Transverse colon (tissue), 4 donors: ENCODE measurements around the gene KCTD20. TPM values are rescaled to one million over a fixed set of nuclear protein-coding genes. Genes with fewer than 3 reads are reported as not detected.

ENCODE experiments used
- DNase-seq: peaks from one replicate; pipeline ENCODE4 v3.0.0-alpha.2; 2019
- H3K27ac ChIP-seq, 4 donors: fragments of 200-600 bp; sonication (generic); 2 replicates each; pipeline ENCODE4 v1.5.1; 2016 to 2018; ENCODE audit warnings: inconsistent platforms in 4 of 4
- H3K27me3 ChIP-seq: fragments of 200-600 bp; sonication (generic); 2 replicates; pipeline ENCODE4 v1.5.1; 2017; ENCODE audit warnings: inconsistent platforms
- H3K36me3 ChIP-seq, 4 donors: fragments of 200-600 bp; sonication (generic); 2 replicates each; pipeline ENCODE4 v1.5.1; 2017 to 2019; ENCODE audit warnings: inconsistent platforms in 4 of 4
- H3K4me1 ChIP-seq, 4 donors: fragments of 200-600 bp; sonication (generic); 2 replicates each; pipeline ENCODE4 v1.5.1; 2017 to 2020; ENCODE audit warnings: inconsistent platforms in 4 of 4
- H3K4me3 ChIP-seq, 4 donors: fragments of 200-600 bp; sonication (generic); 1 replicate in 1 of 4; 2 replicates in 3 of 4; pipeline versions ENCODE4 v1.5.1 to v1.6.1; 2017 to 2019; ENCODE audit warnings: inconsistent platforms in 4 of 4
- H3K9me3 ChIP-seq, 2 donors: fragments of 200-600 bp; sonication (generic); 2 replicates each; pipeline ENCODE4 v1.5.1; 2017 to 2019; ENCODE audit warnings: inconsistent platforms in 2 of 2
- EP300 ChIP-seq: sonication (generic); formaldehyde crosslinking; IDR thresholded peaks from one replicate; pipeline ENCODE4 v1.6.1; 2017; ENCODE audit warnings: antibody characterized with exemption, low read depth
- POLR2A ChIP-seq: fragments of 450-650 bp; IDR thresholded peaks from one replicate; pipeline ENCODE4 v1.6.1; 2016; ENCODE audit warnings: antibody characterized with exemption, mild to moderate bottlenecking, moderate library complexity
- POLR2AphosphoS5 ChIP-seq, 3 donors: sonication (generic); formaldehyde crosslinking; IDR thresholded peaks; one replicate each; pipeline ENCODE4 v1.6.1; 2016; ENCODE audit warnings: antibody characterized with exemption in 3 of 3
- WGBS, 2 donors: methylation state at CpG; one replicate each; pipeline ENCODE4 v1.1.5; 2018; ENCODE audit warnings: low coverage in 1 of 2; 5-methylcytosine and 5-hydroxymethylcytosine counted together
- in situ Hi-C, 4 donors: fragments of 200-750 bp; cut with MboI; loops; one replicate each; pipeline versions ENCODE4 v1.15.0 to v1.15.1; 2017; ENCODE audit warnings: low sequenced_read_pairs in 3 of 4, low pct_ligation_motif_present in 1 of 4, low pct_unique_long_range_greater_than_20kb in 1 of 4
- intact Hi-C: fragments of 100-400 bp; cut with DNase I; formaldehyde crosslinking; loops from one replicate; pipeline ENCODE4 v1.15.1; 2023; ENCODE audit warnings: low total_unique reads
- total RNA-seq, 4 donors: library from RNA; depleted of rRNA; stranded (reverse); fragments of >200 nt; gene quantifications; one replicate each; pipeline ENCODE4 v1.1.0, GENCODE V29; 2016
- TF ChIP-seq, protein P1 (sequence below), 5 experiments: fragments of 200-600 bp in 3 of 5; fragments of 450-650 bp in 2 of 5; sonication (generic) in 3 of 5; IDR thresholded peaks; 1 replicate in 2 of 5; 2 replicates in 3 of 5; pipeline ENCODE4 v1.5.1; 2016 to 2017; ENCODE audit warnings: antibody characterized with exemption in 5 of 5, inconsistent platforms in 3 of 5, mild to moderate bottlenecking in 2 of 5, moderate library complexity in 1 of 5

Gene KCTD20
- total RNA-seq, 4 donors from 2014 or later = 23.2 to 61.9 (median 29.9) TPM

GRCh38 chr6:36413489-36414480, 29.0 kb upstream of the KCTD20 start:
- H3K36me3 ChIP-seq = no peaks in the 10 kb centered on the region
- no peak for DNase-seq
- H3K27ac ChIP-seq = no peak overlapping the region
- intact Hi-C loops = no loop called here
- no peaks in the 10 kb centered on the region for H3K4me1 ChIP-seq
- no peak overlapping the region for H3K4me3 ChIP-seq
- H3K27me3 ChIP-seq = no peaks in the 10 kb centered on the region
- TF ChIP-seq POLR2A = no peak
- no peak for TF ChIP-seq EP300
- TF ChIP-seq POLR2AphosphoS5 (IDR thresholded peaks at IDR 0.05) = no peak
- TF ChIP-seq, protein P1, sequence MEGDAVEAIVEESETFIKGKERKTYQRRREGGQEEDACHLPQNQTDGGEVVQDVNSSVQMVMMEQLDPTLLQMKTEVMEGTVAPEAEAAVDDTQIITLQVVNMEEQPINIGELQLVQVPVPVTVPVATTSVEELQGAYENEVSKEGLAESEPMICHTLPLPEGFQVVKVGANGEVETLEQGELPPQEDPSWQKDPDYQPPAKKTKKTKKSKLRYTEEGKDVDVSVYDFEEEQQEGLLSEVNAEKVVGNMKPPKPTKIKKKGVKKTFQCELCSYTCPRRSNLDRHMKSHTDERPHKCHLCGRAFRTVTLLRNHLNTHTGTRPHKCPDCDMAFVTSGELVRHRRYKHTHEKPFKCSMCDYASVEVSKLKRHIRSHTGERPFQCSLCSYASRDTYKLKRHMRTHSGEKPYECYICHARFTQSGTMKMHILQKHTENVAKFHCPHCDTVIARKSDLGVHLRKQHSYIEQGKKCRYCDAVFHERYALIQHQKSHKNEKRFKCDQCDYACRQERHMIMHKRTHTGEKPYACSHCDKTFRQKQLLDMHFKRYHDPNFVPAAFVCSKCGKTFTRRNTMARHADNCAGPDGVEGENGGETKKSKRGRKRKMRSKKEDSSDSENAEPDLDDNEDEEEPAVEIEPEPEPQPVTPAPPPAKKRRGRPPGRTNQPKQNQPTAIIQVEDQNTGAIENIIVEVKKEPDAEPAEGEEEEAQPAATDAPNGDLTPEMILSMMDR (IDR thresholded peaks at IDR 0.05) = no peak
- in situ Hi-C loops = loop anchor here in 1 of 4 donors (25.0 kb wide), 2 partner anchors 149 to 299 kb away; no protein-coding TSS in a partner anchor
- 91 to 93% methylated on average over 4 of the region's 4 CpGs for WGBS, 2 donors
- peaks cover 0 to 3% of the 10 kb centered on the region in 2 donors for H3K9me3 ChIP-seq

- intact Hi-C loops (no loop called here), in situ Hi-C loops (loop anchor here in 1 of 4 donors (25.0 kb wide), 2 partner anchors 148 to 298 kb away; no protein-coding TSS in a partner anchor)
- peaks cover 0 to 3% of the 10 kb centered on the region in 2 donors for H3K9me3 ChIP-seq
- H3K27ac ChIP-seq = no peak overlapping the region
- WGBS, 2 donors = 28 to 50% methylated on average over 1 of the region's 1 CpG
- H3K4me1 ChIP-seq = no peaks in the 10 kb centered on the region
- H3K27me3 ChIP-seq = no peaks in the 10 kb centered on the region
- H3K4me3 ChIP-seq = no peak overlapping the region
- TF ChIP-seq EP300 (no peak), POLR2AphosphoS5 (IDR thresholded peaks at IDR 0.05) (no peak), POLR2A (no peak)
- TF ChIP-seq, protein P1 (IDR thresholded peaks at IDR 0.05) = no peak
- no peaks in the 10 kb centered on the region for H3K36me3 ChIP-seq
- DNase-seq = no peak
These were observed 28.3 kb upstream of the KCTD20 start for GRCh38 chr6:36414481-36414880.

DNA sequence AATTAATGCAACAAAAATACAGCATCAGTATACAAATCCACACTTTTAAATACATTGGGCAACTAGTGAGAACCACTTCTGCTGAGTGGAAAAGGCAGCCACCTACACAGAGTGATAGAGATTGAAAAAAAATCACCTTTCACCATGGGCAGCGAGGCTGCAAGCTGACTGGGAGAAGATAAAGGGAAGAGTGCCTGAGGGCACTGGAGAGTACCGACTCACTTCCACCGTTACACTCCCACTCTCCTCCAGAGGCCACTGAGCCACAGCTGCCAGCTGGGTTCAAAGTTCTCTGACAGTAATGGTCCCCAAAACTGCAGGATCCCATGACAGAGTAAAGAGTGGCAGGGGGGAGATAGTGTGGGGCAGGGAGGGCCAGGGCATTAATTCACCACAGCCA, 24.2 kb upstream of the KCTD20 start:
- in situ Hi-C loops = loop anchor here in 1 of 4 donors (25.0 kb wide), 2 partner anchors 144 to 294 kb away; no protein-coding TSS in a partner anchor
- peaks cover 0 to 2% of the 10 kb centered on the region in 2 donors for H3K9me3 ChIP-seq
- no peak for DNase-seq
- H3K36me3 ChIP-seq = no peaks in the 10 kb centered on the region
- H3K27ac ChIP-seq = no peak overlapping the region
- no peak overlapping the region for H3K4me3 ChIP-seq
- H3K27me3 ChIP-seq = no peaks in the 10 kb centered on the region
- peaks cover 0 to 7% (median 4%) of the 10 kb centered on the region in 4 donors for H3K4me1 ChIP-seq
- TF ChIP-seq EP300 (no peak), POLR2AphosphoS5 (IDR thresholded peaks at IDR 0.05) (no peak), POLR2A (no peak)
- TF ChIP-seq, protein P1 (IDR thresholded peaks at IDR 0.05) = no peak
- WGBS, 2 donors = 81% methylated on average over 3 of the region's 3 CpGs; no CpG with 5 or more reads in 1 of the 2 donors
- intact Hi-C loops = no loop called here

GRCh38 chr6:36419310-36419709, 23.5 kb upstream of the KCTD20 start:
- Histone ChIP-seq H3K36me3 (no peaks in the 10 kb centered on the region), H3K4me3 (no peak overlapping the region), H3K4me1 (peaks cover 0 to 11% (median 4%) of the 10 kb centered on the region in 4 donors), H3K27me3 (no peaks in the 10 kb centered on the region), H3K27ac (no peak overlapping the region), H3K9me3 (no peaks in the 10 kb centered on the region)
- no peak for TF ChIP-seq POLR2AphosphoS5 (IDR thresholded peaks at IDR 0.05)
- TF ChIP-seq, protein P1 (IDR thresholded peaks at IDR 0.05) = no peak
- no peak for DNase-seq
- intact Hi-C loops = no loop called here
- in situ Hi-C loops = loop anchor here in 1 of 4 donors (25.0 kb wide), 2 partner anchors 143 to 293 kb away; no protein-coding TSS in a partner anchor
- 82 to 83% methylated on average over 1 of the region's 1 CpG for WGBS, 2 donors
